NB4 (cell line): ENCODE data around the gene EFNA3.
A peak's percentile ranks its signal among the peaks of the same experiment; 100 is the strongest.

Experiments used
- POLR2A ChIP-seq: IDR thresholded peaks from 2 replicates; pipeline ENCODE4 v1.6.1; 2011; ENCODE audit warnings: mild to moderate bottlenecking; ENCODE audit not compliant: insufficient read length; ENCODE audit errors: extremely low read depth
- TF ChIP-seq, protein P1 (sequence below): IDR thresholded peaks from one replicate; pipeline ENCODE4 v1.5.1; 2012; ENCODE audit warnings: low read depth, low read length
- TF ChIP-seq, protein P2 (sequence below): IDR thresholded peaks from 2 replicates; pipeline ENCODE4 v1.6.1; 2011; ENCODE audit warnings: low read depth, low read length

DNA sequence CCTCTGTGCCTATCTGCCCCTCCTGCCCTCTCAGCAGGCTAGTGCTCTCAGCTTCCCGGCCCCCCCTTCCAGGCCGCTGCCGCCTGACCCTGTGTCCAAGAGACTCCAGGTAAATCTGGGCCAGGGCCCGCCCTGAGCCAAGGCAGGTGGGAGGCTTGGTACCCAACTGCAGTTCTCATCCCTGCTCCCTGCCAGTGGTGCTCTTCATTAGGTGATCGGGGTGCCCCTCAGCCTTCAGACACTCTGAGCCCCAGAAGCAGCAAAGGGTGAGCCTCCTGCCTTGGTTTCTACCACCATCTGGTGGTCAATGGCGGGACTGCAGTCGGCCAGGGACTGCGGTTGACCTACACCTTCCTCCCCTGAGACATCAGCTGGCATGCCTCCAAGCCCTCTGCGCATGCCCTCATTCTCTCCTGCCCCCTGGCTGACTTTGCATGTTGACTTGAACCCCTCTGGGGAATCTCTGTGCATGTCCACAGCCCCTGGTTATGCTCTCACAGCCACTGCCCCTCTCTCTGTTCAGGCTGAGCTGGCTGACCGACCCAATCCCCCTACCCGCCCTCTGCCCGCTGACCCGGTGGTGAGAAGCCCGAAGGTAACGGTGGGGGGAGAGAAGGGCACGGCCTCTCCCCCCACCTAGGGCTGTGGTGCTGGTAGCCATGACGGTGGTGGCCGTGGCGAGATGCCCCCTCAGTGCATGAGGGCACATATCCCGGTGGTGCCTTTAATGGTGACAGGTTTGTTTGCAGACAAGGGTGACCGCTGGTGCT lies 17.1 kb upstream of the EFNA3 start:
- TF ChIP-seq, protein P1, sequence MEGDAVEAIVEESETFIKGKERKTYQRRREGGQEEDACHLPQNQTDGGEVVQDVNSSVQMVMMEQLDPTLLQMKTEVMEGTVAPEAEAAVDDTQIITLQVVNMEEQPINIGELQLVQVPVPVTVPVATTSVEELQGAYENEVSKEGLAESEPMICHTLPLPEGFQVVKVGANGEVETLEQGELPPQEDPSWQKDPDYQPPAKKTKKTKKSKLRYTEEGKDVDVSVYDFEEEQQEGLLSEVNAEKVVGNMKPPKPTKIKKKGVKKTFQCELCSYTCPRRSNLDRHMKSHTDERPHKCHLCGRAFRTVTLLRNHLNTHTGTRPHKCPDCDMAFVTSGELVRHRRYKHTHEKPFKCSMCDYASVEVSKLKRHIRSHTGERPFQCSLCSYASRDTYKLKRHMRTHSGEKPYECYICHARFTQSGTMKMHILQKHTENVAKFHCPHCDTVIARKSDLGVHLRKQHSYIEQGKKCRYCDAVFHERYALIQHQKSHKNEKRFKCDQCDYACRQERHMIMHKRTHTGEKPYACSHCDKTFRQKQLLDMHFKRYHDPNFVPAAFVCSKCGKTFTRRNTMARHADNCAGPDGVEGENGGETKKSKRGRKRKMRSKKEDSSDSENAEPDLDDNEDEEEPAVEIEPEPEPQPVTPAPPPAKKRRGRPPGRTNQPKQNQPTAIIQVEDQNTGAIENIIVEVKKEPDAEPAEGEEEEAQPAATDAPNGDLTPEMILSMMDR = peak; percentile 89
- TF ChIP-seq, protein P2, sequence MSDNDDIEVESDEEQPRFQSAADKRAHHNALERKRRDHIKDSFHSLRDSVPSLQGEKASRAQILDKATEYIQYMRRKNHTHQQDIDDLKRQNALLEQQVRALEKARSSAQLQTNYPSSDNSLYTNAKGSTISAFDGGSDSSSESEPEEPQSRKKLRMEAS = no peak; the same call in 1 of the 2 replicates
- no peak for TF ChIP-seq POLR2A
